ENCODE results near the gene ANO8.
"Not testable (repeated sequence)": the region's sequence is repeated elsewhere in the genome, so short reads cannot be mapped to it uniquely, and the experiment has no call there.

Gene ANO8

DNA sequence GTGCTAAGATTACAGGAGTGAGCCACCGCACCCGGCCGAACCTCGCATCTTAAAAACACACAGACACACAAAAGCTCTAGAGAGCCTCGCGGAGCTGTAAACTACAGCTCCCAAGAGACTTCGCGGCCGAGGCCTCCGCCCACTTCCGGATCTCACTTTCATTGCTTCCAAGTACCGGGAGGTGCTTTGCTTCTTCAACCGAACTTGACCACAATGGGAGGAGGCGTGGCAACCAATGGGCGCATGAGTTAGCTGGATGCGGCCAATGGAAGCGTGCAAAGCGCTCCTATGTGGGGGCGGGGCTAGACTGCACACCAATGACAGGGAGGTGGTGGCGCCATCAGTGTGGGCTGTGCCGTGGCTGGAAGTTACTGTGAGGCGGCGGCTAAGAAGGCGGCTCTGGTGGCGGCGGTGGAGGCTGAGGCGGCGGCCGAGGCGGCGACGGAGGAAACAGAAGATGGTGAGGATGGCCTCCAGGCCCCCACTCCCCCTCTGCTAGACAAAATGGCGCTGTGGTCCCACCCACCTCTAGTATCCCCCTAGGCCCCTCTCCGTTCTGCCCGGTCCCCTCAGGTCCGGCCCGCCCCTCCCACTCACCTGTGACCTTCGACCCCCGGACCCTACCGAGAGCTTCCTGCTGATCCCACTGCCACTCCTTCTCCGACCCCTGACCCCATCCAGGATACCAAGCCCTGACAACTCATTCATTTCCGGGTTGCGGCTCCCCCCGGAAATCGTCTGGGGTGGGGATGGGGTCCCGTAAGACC is 25.3 kb downstream of the ANO8 start, which contains the start of gene DDA1:
DDA1 (plus strand) TSS at position 366 of the 767 bp plus-strand sequence; CDS start at position 458, 92 bp downstream.
- peak; percentile 100 for DNase-seq

DNA sequence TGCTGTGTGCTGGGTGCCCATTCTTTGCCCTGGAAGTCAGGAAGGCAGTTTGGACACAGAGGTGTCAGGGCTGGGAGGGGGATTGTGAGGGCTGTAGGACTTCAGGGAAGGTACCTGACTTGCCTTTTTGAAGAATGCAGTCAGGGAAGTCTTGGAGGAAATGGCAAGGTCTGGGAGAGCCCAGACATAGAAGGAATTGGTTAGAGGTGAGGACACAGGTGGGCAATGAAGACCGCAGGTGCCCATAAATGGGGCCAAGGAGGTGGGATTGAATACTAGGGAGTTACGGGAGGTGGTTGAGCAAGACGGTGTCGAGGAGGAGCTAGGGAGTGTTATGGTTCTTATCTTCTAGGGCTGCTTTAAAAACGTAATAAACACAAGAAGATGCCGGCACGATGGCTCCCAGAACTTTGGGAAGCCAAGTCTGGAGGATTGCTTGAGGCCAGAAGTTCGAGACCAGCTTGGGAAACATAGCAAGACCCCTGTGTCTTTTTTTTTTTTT is 26.7 kb downstream of the ANO8 start:
- DNase-seq = no peak

DNA sequence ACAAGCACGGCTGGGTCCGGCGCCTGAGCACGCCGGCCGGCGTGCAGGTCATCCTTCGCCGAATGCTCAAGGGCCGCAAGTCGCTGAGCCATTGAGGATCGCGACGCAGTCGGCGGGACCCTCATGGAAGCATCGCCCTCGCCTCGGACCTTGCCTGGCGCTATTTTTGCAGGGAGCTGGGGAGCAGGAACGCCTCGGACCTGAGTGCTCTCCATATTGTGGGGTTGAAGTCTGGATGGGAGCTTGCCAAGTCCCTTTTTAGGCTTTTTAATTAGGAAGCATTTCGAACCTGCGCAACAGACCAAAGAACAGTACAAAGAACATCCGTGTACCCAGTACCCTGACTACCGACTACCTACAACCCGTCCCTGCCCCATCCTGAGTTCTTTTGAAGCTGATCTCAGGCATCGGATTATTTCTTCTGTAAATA is 28.4 kb downstream of the ANO8 start:
- DNase-seq = peak; percentile 46

DNA sequence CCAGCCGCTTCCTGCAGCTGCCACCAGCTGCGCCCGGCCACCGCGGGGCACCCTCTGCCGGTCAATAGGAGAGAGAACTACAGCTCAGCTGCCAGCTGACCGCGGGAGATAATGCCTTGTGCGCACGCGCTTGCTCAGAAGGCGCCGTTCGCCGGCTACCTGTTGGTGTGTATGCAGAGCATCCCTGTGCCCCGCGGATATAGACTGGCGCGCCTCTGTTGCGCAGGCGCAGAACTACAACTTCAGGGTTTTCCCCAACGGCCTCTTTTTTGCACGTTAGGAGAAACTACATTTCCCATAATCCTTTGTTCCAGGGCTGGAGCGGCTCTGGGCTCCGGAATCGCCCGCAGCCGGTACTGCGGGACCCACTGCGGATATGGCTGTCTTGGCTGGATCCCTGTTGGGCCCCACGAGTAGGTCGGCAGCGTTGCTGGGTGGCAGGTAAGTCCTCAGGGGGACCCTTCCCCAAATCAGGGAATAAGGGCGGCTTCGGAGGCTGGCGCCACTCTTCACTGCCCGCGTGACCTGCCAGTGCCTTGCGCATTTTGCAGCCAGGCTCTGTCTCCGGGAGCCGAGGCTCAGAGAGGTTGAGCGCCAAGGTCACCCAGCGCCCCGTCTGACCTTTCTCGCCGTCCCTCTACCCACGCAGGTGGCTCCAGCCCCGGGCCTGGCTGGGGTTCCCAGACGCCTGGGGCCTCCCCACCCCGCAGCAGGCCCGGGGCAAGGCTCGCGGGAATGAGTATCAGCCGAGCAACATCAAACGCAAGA is 29.0 kb downstream of the ANO8 start, which contains the start of gene MRPL34:
MRPL34 (plus strand) TSS at position 356 of the 768 bp plus-strand sequence; CDS start at position 377, 21 bp downstream.
- DNase-seq = peak; percentile 100

DNA sequence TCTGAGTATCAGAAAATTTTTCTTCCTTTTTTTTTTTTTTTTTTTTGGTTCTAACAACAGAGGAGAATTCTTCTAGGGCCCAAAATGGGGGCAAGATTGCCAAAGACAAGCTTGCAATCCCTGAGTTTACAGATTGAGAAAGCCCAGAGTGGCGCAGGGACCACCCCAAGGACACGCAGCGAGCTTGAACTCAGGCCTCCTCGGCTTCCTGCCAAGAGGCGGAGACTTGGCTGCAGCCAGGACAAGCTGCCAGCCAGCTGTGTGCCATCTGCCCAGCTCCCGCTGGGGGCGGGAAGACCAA is 29.5 kb downstream of the ANO8 start:
- DNase-seq = no peak

DNA sequence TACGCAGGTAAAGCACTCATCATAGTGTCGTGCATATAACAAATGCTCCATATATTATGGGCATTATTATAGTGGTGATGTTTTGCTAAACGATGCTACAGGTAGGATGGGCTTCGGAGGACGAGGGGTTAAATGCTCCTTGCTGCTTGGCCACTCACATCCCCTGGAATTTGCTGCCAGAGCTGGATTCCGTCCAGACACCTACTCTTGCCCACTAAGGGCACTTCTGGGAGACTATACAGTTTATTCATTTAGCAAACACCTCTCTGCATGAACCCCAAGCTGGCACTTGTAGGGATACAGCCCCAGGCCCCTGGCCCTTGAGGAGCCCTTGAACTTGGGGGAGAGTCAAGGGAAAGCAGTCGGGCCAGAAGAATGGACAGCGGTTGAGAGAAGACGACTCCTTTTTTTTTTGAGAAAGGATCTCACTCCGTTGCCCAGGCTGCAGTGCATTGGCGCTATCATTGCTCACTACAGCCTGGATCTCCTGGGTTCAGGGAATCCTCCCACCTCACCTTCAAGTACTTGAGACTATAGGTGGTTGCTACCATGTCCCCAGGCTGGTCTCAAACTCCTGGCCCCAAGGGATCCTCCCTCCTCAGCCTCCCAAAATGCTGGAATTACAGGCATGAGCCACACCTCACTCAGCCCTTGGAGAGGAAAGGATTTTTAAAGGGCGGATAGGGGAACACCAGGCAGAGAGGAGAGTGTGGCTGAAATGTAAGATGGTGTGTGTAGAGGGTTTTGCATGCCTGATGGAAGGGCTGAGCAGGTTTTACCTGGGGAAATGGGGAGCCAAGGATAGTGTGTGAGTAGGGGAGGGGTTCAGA is 30.1 kb downstream of the ANO8 start:
- DNase-seq = no peak

DNA sequence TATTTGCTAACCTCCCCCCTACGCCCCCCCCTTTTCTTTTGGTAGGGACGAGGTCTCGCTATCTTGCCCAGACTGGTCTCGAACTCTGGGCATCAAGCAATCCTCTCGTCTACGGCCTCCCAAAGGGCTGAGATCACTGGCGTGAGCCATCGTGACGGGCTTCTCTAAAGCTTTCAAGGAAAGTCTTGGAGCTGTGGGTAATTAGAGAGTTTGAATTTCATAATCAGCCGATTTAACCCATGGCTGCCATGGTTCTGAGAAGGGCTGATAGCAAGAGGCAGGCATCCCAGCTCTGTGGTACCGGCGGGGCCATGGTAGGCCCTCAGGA is 30.8 kb downstream of the ANO8 start:
- no peak for DNase-seq

DNA sequence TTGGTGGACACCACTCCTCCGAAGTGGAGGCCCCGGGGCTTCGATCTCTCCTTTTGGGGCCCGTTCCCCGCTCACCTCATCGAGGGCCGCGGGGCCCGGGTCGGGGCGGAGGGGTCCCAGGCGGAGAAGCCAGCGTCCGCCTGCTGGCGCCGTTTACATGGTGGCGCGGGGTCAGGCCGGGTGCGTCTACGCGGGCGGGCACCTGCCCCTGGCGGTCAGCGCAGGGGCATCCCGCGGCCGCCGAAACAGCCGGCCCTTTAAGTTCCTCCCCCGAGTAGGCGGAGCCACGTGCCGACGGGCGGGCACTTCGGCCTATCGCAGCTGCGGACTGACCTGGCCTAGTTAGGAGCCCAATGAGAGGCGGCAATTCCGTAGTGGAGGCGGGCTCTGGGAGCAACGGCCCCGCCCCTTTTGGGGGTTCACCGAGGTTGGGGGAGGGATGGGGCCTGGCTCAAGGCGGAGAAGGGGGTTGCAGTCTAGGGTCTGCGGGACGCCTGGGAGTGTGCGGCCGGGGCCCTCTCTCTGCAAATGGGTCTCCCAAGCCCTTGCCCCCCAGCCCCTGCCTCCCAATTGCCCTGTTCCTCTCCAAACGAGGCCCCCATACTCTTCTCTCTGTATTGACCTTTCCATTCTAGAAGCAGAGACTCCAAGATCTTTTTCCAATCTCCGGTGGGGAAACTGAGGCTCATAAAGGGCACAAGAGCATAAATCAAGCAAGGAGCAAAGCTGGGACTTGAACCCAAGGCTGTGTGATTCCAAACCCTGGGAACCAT is 31.3 kb downstream of the ANO8 start, which contains the start of gene ABHD8:
ABHD8 (minus strand) TSS at position 259 of the 773 bp plus-strand sequence. CDS start 1,809 bp downstream, outside the sequence.
- peak; percentile 98 for DNase-seq

DNA sequence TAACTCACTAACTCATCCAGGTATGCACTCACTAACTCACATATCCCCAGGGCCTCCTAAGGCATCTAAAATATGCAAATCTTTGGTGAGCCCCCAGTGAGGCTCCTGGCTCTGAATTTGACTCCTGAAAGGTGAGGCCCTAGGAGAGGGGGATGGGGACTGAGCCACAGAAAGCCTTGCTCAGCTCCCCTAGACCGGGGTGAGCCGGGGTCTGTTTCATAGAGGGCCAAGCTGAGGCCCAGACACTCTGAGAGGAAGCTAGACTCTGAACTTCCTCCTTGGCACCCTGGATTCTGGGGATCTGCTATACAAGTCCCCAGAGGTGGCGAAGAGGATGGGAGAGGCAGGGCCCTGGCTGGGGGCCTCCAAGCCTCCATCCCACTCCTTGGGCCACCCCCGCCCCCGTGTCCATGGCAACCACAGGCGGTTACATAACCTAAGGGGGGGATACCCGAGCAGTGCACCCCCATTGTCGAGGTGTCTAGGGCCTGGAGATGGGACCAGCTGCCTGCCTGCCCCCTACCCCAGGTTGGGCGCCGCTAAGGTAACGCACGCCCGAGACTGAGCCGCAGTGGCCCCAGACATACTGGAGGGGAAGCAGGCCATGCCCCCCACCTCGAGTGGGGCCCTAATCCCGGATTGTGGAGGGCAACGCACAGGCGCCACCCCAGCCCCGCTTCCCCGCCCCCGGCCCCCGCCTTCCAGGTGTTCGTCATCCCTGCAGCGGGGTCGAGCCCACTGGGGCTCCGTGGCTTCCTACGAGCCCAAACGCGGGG is 32.1 kb downstream of the ANO8 start:
- peak; percentile 37 for DNase-seq

DNA sequence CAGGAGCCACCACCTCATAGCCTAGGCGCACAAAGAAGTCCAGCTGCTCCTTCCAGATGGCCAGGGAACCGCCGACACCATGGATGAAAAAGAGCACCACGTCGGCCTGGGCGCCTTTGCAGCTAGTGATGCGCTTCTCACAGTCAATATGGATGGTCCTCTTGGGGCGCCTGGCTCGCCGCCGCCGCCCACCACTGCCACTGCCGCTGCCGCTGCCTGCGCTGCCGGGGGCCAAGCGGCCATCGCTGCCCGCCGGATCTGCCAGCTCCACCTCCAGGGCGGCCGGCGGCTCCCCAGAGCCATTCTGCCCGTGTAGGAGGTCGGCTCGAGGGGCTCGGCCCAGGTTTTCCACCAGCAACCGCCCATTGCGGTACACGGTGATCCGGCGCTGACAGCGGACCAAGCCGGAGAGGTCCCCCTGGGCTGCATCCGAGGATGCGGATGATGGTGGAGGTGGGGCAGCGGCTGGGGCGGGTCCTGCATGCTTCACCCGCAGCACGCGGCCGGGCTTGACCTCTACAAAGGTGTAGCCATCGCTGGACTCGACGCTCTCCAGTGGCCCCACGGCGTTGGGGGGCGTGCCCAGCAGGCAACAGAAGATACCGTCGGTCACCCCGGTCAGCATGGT is 33.5 kb downstream of the ANO8 start:
- no peak for DNase-seq

DNA sequence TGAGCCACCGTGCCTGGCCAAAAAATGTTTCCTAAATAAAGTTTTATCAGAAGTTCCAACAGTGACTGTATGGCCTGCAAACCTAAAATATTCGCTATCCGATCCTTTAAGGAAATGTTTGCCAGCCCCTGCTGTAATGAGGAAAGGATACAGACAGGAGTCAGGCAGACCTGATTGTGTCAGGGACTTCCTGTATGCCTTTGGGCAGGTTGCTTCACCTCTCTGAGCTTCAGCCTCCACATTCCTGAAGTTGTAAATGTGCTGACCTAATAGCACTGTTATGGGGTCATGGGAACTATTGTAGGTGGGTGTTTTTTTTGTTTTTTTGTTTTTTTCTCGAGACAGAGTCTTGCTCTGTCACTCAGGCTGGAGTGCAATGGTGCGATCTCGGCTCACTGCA is 37.7 kb downstream of the ANO8 start:
- no peak for DNase-seq

DNA sequence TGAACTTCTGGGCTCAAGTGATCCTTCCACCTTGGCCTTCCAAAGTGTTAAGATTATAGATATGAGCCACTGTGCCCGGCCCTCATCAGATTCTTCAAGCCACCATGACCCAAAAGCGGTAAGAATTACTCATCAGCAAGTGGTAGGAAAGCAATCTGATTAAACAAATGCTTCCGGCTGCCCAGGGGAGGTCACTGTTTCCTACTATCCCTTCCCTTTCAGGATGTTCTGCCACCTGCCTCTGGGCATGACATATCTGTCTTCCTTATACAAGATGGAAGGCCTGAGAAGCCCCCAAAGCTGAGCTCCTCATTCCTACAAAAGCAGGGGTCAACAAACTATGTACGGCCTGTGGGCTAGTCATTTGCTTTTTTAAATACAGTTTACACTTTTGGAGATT is 38.4 kb downstream of the ANO8 start:
- DNase-seq = peak; percentile 26

DNA sequence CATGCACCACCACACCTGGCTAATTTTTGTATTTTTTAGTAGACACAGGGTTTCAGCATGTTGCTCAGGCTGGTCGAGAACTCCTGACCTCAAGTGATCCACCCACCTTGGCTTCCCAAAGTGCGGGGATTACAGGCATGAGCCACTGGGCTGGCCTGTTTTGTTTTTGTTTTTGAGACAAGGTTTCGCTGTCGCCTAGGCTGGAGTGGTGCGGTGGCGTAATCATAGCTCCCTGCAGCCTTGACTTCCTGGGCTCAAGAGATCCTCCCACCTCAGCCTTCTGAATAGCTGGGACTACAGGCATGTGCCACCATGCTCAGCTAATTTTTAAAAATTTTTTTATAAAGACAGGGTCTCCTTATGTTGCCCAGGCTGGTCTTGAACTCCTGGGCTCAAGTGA is 39.1 kb downstream of the ANO8 start:
- not testable (repeated sequence) for DNase-seq

DNA sequence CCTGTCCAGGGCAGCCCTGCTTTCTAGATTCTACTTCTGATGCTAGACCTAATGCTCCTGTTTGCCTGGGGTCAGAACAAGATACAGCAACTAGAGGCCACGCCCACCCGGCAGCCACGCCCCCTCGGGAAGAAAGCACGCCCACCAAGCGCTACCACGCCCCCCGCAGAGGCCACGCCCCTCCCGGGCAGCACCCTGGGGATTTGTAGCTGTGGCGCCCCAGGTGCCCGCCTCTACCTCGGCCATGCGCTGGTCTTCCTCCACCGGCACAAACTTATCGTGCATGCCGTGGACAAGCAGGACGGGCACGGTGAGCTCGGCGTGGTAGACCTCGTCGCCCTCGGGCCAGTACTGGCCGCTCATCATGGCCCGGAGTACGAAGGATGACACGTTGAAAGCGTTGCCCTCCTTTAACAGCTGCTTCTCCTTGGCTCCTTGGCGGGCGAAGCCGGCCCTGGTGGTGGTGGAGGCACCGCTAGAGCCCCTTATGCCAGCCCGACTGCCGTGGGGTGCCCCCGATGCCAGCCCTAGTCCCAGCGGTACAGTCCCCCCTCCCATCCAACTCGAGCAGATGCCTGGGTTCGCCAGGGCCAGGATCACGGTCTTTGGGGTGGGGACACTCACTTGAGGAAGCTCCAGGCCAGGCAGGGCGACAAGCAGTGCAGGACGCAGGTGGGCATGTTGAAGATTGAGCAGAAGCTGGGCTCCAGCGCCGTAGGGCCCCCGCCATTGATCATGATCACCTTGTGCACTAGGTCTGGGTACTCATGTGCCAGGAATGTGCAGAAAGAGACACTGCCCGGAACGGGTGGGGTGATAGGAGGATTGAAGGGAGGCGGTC is 40.4 kb downstream of the ANO8 start:
- DNase-seq = peak; percentile 14

DNA sequence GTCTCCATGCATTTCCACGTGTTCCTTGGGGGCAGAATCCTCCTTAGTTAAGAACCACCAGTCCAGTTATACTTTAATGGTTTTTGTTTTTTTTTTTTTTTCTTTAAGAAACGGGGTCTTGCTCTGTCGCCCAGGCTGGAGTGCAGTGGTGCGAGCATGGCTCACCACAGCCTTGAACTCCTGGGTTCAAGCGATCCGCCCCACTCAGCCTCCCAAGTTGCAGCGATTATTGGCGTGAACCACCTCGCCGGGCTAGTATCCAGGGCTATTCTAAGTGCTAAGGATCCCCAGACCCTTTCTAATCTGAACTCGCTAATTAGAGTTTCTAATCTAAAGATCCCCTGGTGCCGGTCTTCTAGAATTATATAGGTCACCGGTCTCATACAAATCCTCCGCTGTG is 41.0 kb downstream of the ANO8 start:
- DNase-seq = no peak

DNA sequence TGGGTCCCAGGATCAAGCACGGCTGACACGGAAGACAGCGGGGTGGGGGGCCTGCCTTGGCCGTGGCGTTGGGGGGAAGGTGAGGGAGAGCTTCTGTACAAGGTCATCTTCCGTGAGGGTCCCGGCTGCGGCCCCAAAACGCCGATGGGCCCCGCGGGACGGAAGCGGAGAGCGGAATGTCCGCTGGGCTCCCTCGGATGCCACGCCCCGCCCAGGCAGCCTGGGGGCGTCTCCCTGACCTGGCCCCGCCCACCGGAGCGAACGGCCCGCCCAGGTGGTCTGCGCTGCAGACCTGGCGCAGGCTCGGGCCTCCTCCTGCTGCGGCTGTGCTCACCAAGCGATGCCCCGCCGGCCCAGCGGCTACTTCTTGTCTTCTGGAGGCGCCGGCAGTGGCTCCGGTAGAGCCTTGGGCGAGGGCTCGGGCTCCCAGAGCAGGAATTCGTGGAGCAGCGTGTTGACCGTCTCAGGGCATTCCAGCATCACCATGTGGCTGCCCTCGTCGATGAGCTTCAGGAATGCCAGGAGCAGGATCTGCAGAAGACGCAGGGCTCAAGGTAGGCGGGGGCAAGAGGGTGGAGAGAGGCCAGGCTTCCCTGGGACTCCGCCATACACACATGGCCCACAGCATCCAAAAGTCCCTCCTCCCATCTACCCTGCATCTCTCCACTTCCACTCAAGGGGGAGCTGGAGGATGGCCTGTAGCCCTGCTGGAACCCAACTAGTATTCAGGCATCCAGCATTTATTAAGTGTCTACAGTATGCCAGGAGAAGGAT is 42.2 kb downstream of the ANO8 start:
- DNase-seq = peak; percentile 92

DNA sequence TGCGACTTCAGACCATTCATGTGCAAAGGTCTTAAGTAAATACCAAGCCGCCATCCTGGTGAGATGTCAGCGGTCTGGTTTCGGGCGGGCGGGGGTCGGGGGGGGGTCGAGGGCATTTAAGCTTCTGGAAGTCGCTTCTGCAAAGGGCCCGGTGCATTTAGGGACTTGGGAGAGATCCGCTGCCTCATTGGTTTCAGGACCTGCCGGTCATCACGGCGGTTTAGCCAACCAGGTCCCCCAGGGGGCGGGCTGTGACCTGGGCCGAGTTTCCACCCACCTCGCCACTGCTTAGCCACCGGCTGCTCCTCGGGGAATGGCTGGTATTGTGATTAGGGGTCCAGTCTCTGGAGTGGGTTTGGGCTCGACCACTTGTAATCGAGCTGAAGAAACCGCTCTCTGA is 45.2 kb downstream of the ANO8 start:
- DNase-seq = peak; percentile 74

DNA sequence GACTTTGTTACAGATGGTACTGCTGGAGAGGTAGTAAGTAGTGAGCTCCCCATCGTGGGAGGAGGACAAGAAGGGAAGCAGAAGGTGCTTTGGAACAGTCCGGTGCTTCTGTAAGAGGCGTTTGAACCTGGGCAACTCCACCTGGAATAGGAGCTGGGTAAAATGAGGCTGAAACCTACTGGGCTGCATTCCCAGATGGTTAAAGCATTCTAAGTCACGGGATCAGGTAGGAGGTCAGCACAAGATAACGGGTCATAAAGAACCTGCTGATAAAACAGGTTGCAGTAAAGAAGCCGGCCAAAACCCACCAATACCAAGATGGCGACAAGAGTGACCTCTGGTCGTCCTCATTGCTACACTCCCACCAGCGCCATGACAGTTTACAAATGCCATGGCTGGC is 47.9 kb downstream of the ANO8 start:
- DNase-seq = no peak

DNA sequence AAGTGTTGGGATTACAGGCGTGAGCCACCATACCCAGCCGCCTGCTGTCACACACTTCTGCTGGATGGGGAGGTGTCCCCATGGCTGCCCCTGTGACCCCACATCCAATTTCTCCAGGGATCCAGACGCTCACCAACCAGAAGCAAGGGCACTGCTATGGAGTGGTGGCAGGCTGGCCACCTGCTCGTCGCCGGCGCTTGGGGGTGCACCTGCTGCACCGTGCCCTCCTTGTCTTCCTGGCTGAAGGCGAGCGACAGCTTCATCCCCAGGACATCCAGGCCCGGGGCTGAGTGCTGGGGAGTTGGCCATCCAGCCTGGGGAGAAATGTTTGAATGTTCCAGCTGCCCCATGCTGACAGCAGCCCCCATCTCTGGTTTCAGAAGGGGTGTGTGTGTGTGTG is 48.4 kb downstream of the ANO8 start:
- DNase-seq = no peak
